Left ventricle myocardium inferior (tissue), 1 donor: ENCODE results near the gene GPR171. TPM values are rescaled to one million over a fixed set of nuclear protein-coding genes. Genes with fewer than 3 reads are reported as not detected.

Experiments
- DNase-seq: peaks from one replicate; pipeline ENCODE4 v3.0.0-alpha.2; 2020
- H3K27ac ChIP-seq: fragments of 200-600 bp; replicated peaks from 2 replicates; pipeline ENCODE4 v1.8.0; 2021
- H3K27me3 ChIP-seq: fragments of 200-600 bp; 2 replicates; pipeline ENCODE4 v1.8.0; 2021; ENCODE audit warnings: low read depth
- H3K36me3 ChIP-seq: fragments of 200-600 bp; 2 replicates; pipeline ENCODE4 v1.8.0; 2021
- H3K4me1 ChIP-seq: fragments of 200-600 bp; 2 replicates; pipeline ENCODE4 v1.8.0; 2021
- H3K4me3 ChIP-seq: fragments of 200-600 bp; 2 replicates; pipeline ENCODE4 v1.8.0; 2021; ENCODE audit warnings: mild to moderate bottlenecking, moderate library complexity
- H3K9me3 ChIP-seq: fragments of 200-600 bp; replicated peaks from 2 replicates; pipeline ENCODE4 v1.8.0; 2021
- intact Hi-C: fragments of 100-400 bp; cut with micrococcal nuclease; formaldehyde crosslinking; loops from one replicate; pipeline ENCODE4 v1.11.0; 2022
- total RNA-seq: library from RNA; stranded (reverse); fragmentation: NEBNext Ultra II Directional; extraction: Animal tissue kit (Norgen Biotek cat#: 25700); gene quantifications from one replicate; pipeline ENCODE4 v1.2.1, GENCODE V29; 2021
- TF ChIP-seq, protein P1 (sequence below): fragments of 200-600 bp; IDR thresholded peaks from 2 replicates; pipeline ENCODE4 v1.8.0; 2021; ENCODE audit warnings: antibody characterized with exemption, mild to moderate bottlenecking, borderline replicate concordance
- donor health status: DM: no; HTN: yes; CAD: no; lungs with severe emphysema.

The GPR171 gene
- total RNA-seq, 1 donor from 2014 or later: not detected

DNA sequence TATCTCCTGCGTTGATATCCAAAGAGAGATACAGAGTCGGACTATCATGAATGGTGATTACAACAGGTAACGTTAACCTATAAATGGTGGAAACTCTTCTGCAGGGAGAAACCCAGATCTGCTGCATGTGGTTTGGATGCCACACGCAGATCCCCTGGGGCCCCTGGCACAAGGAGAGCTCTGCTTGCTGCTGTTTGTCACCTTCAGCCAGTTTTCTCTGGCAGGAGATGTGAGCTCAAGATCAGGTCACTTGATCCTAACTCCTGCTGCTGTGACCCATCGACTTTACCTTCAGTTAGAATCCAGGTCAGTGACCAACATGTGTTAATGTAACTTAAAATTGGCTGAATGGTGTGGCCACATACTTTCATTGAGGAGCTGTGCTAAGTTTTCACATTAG, 23.8 kb upstream of the GPR171 start:
- intact Hi-C loops: no loop called here
- Histone ChIP-seq H3K27ac (no peak overlapping the region), H3K27me3 (no peaks in the 10 kb centered on the region), H3K4me3 (no peak overlapping the region), H3K9me3 (no peaks in the 10 kb centered on the region), H3K36me3 (no peaks in the 10 kb centered on the region), H3K4me1 (peaks cover 25% of the 10 kb centered on the region)
- DNase-seq: no peak
- TF ChIP-seq, protein P1, sequence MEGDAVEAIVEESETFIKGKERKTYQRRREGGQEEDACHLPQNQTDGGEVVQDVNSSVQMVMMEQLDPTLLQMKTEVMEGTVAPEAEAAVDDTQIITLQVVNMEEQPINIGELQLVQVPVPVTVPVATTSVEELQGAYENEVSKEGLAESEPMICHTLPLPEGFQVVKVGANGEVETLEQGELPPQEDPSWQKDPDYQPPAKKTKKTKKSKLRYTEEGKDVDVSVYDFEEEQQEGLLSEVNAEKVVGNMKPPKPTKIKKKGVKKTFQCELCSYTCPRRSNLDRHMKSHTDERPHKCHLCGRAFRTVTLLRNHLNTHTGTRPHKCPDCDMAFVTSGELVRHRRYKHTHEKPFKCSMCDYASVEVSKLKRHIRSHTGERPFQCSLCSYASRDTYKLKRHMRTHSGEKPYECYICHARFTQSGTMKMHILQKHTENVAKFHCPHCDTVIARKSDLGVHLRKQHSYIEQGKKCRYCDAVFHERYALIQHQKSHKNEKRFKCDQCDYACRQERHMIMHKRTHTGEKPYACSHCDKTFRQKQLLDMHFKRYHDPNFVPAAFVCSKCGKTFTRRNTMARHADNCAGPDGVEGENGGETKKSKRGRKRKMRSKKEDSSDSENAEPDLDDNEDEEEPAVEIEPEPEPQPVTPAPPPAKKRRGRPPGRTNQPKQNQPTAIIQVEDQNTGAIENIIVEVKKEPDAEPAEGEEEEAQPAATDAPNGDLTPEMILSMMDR: no peak

- Histone ChIP-seq H3K4me1 (peaks cover 25% of the 10 kb centered on the region), H3K27ac (no peak overlapping the region), H3K9me3 (no peaks in the 10 kb centered on the region), H3K27me3 (no peaks in the 10 kb centered on the region), H3K36me3 (no peaks in the 10 kb centered on the region), H3K4me3 (no peak overlapping the region)
- TF ChIP-seq, protein P1: no peak
- no peak for DNase-seq
- intact Hi-C loops: no loop called here
Observed at GRCh38 chr3:151226088-151226563, 23.1 kb upstream of the GPR171 start.

DNA sequence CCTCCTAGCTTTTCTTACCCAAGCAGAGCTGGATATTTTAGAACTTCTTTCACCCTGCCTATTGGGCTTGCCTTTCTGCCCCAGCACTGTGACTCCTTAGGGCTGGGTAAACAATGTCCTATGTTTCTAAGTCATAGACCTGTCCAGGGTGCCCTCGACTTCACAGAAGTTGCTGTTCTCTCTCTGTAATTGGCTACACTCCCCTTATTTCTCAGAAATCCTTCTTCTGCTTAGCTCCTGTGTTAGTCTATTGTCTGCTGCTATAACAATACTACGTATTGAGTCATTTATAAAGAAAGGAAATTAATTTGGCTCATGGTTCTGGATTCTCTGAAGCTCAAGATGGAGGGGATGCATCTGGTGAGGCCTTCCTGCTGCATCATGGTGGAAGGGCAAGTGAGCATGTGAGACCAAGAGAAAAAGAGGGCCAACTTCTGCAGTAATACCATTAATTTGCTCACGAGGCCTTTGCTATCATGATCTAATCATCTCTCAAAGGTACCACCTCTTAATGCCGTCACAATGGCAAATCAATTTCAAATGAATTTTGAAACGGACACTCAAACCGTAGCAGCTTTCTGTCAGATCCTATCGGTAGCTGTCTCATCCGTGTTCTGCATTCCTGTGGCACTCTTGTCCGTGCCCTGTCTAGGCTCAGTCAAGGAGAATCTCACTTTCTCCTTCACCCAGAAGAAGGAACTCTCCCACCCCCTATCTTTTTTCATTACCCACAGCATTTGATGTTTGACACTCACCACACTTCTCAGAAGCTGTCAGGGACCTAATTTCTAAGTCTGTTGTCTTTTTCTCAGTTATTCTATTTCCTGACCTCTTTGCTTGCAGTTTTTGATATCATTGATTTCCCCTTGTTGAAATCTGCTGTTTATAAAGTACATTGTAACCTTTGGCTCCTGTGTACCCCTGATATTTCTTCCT, 22.3 kb upstream of the GPR171 start:
- no peak for DNase-seq
- Histone ChIP-seq H3K36me3 (no peaks in the 10 kb centered on the region), H3K9me3 (no peaks in the 10 kb centered on the region), H3K4me3 (no peak overlapping the region), H3K27ac (no peak overlapping the region), H3K4me1 (peaks cover 25% of the 10 kb centered on the region), H3K27me3 (no peaks in the 10 kb centered on the region)
- TF ChIP-seq, protein P1: no peak
- intact Hi-C loops: no loop called here

DNA sequence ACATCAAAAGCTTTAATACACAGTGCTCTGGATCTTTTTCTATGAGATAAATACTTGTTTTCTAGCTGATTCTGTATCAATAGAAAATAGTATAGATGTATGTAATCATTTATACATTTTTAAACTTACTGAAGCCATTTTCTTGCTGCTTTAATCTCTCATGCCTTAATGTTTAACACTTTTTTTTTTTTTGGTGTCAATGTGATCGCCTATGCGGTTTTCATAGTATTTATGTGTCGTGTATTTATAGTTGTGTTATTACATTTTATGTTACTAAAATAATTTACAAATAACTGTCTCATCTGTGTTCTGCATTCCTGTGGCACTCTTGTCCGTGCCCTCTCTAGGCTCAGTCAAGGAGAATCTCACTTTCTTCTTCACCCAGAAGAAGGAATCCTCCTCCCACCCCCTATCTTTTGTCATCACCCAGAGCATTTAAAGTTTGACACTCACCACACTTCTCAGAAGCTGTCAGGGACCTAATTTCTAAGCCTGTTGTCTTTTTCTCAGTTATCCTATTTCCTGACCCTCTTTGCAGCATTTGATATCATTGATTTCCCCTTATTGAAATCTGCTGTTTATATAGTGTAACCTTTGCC, 21.4 kb upstream of the GPR171 start:
- Histone ChIP-seq H3K27ac (no peak overlapping the region), H3K27me3 (no peaks in the 10 kb centered on the region), H3K36me3 (no peaks in the 10 kb centered on the region), H3K4me3 (no peak overlapping the region), H3K9me3 (no peaks in the 10 kb centered on the region), H3K4me1 (peaks cover 26% of the 10 kb centered on the region)
- TF ChIP-seq, protein P1: no peak
- no peak for DNase-seq
- intact Hi-C loops: no loop called here

DNA sequence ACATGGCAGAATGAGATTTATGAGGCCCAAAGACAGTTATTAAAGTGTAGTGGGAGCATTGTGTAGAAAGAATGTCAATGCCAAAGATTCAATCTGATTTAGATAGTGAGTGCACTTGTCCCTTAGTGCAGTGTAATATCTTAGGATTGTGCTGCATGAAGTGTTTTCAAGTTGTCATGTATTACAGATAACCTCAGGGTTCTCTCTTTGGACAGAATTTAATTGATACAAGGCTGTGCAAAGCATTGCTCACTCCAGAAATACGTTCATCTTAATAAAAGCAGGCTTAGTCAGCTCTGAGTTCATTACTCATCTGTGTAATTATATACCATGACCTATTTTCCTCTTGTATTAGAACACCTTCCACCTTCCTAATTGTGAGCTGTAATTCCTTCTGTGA, 16.0 kb upstream of the GPR171 start:
- intact Hi-C loops: no loop called here
- no peaks in the 10 kb centered on the region for H3K9me3 ChIP-seq
- H3K27ac ChIP-seq: no peak overlapping the region
- peaks cover 33% of the 10 kb centered on the region for H3K4me1 ChIP-seq
- no peak overlapping the region for H3K4me3 ChIP-seq
- TF ChIP-seq, protein P1: no peak
- no peaks in the 10 kb centered on the region for H3K36me3 ChIP-seq
- no peak for DNase-seq
- no peaks in the 10 kb centered on the region for H3K27me3 ChIP-seq
